Stimulated activated CD4-positive, alpha-beta T cell treated with anti-CD3 and anti-CD28 coated beads, Interleukin-15, amount 100 ng/mL, for 48 hours (primary cell): ENCODE measurements around the gene GDPD5.

ENCODE experiments used
- DNase-seq, 2 donors: peaks; one replicate each; pipeline ENCODE4 v3.0.0-alpha.2; 2020; ENCODE audit warnings: low read depth in 2 of 2

GDPD5 gene

GRCh38 chr11:75449776-75450175, 76.0 kb downstream of the GDPD5 start:
- no peak for DNase-seq

DNA sequence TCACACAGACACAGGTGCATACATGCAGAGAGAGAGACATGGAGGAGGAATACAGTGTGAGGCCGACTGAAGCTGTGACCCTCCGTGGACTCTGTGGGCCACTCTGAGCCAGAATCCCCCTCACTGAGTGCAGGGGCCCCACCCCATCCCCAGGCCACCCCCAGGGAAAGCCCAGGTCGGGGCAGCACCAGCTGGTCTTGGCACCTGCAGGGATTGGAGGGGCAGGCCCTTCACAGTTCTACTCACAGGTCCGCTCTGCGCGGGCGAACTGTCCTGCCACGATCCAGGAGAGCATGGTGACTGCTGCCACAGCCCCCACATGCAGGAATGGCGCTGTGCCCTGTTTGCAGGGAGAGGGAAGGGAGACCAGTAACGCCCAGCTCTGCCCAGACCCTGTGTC, 76.5 kb downstream of the GDPD5 start:
- no peak for DNase-seq

DNA sequence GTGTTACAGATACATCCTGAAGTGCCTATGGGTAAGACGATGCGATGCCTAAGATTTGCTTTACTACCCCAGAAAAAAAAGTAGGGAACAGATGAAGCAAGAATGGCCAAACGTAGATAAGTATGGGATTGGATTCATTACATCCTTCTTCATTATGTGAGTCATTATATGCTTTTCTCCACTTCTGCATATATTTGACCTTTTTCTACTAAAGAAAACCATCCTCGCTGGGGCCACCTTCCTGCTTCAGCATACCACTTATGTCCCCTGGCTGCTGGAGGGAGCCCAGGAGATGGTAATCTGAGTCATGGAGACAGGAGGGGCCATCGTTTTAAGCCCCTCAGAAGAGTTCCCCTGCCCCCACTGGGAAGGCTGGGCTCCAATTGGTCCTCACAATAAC, 78.3 kb downstream of the GDPD5 start:
- no peak for DNase-seq

- DNase-seq: peak; percentile 36 to 66
These were observed 80.3 kb downstream of the GDPD5 start for GRCh38 chr11:75445315-75445953.

GRCh38 chr11:75443043-75443442, 82.7 kb downstream of the GDPD5 start:
- DNase-seq: no peak

- DNase-seq: no peak
These were observed 83.4 kb downstream of the GDPD5 start for GRCh38 chr11:75442161-75442885.

GRCh38 chr11:75441804-75442132, 84.0 kb downstream of the GDPD5 start:
- DNase-seq: no peak

DNA sequence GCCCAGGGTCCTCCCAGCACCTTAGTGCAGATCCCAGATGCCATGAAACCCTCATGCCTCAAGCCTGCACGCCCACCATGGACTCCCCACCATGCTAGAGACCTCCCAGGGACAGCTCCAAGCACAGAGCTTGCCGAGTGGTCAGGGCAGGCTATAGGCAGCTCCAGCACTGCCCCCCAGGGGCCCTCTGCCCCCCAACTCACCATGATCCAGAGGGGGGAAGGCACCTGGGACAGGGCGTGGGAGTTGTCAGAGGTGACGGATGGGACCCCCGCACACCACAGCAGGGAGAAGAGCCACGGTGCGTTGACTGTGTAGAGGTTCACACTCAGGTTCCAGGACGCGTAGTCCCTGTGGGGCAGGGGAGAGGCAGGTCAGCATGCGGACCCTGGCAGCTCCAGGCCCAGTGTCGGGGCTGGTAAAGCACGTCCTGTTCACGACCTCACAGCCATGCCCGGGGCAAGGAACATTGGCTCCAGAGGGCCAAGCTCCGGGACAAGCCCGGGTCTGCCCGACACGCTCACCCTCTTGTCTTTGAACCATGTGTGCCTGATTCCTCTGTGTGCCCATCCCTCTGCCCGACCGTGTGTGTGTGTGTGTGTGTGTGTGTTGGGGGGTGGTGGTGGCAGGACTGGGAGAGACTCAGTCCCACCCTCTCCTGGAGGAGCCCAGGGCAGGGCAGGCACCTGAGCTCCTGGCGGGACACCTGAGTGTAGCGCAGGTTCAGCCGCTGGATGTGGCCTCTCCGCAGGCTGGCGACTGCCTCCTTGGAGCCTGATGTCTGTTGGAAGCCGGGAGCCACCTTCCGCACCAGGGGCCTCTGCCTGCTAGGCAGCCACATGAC, 84.6 kb downstream of the GDPD5 start:
- no peak for DNase-seq

GRCh38 chr11:75439495-75440120, 86.1 kb downstream of the GDPD5 start:
- no peak for DNase-seq

DNA sequence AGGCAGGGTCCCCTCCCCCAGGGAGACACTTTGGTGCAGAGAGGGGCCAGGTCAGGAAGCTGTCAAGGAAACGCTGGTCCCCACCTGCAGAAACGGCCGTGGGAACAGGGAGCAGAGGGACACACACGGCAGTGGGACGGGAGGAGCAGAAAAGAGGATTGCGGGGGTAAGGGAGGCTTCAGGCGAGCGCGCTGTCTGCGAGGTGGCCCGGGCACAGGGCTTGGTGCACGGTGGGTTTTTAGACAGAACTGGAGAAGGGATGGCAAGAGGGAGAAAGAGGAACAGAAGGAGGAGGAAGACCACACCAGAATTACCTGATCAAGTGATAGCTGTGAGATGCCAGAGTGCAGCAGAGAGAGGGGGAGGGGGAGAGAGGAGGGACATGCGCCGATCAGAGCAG, 86.7 kb downstream of the GDPD5 start:
- no peak for DNase-seq

- DNase-seq: no peak
These were observed 87.6 kb downstream of the GDPD5 start for GRCh38 chr11:75437966-75438659.

GRCh38 chr11:75436806-75437205, 88.9 kb downstream of the GDPD5 start:
- no peak for DNase-seq

DNA sequence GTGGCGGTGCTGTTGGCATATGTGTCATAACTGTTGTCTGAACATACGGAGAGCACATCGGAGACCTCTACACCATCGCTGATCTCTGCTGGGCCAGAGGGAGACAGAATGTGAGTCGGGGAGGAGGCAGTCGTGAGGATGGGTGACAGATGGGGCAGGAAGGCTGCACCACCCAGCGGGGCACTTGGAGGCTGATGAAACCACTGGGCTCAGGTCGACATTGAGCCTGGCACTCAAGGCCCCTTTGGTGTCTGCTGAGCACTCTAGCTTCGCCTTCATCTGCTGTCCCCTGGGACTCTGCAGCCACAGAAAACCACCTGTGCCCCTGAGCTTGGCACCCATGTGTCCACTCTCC, 90.2 kb downstream of the GDPD5 start:
- DNase-seq: no peak

GRCh38 chr11:75434886-75435570, 90.7 kb downstream of the GDPD5 start:
- no peak for DNase-seq

GRCh38 chr11:75434051-75434450, 91.7 kb downstream of the GDPD5 start:
- no peak for DNase-seq

- DNase-seq: no peak
These were observed 92.3 kb downstream of the GDPD5 start for GRCh38 chr11:75433443-75433842.

DNA sequence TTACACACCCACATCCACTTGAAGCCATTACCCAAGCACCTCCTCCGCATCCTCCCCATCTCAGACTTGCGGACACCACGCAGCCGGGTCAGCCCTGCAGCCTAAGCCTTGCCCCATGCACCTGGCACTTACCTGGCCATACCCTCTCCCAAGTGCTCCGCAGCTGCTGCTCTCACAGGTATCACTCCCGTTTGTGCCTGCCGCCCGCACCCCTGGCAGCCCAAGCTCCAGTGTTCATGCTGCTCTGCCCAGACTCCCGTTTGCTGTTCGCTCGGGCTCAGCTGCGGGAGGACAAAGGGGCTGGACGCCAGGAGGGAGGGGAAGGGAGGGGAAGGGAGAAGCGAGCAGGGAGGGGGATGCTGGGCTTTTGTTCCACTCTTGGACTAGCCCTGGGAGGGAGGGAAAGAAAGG, 92.8 kb downstream of the GDPD5 start, which contains the start of gene KLHL35:
KLHL35 (minus strand) TSS at position 293 of the 411 bp plus-strand sequence. CDS start 2,574 bp downstream, outside the sequence.
- no peak for DNase-seq

DNA sequence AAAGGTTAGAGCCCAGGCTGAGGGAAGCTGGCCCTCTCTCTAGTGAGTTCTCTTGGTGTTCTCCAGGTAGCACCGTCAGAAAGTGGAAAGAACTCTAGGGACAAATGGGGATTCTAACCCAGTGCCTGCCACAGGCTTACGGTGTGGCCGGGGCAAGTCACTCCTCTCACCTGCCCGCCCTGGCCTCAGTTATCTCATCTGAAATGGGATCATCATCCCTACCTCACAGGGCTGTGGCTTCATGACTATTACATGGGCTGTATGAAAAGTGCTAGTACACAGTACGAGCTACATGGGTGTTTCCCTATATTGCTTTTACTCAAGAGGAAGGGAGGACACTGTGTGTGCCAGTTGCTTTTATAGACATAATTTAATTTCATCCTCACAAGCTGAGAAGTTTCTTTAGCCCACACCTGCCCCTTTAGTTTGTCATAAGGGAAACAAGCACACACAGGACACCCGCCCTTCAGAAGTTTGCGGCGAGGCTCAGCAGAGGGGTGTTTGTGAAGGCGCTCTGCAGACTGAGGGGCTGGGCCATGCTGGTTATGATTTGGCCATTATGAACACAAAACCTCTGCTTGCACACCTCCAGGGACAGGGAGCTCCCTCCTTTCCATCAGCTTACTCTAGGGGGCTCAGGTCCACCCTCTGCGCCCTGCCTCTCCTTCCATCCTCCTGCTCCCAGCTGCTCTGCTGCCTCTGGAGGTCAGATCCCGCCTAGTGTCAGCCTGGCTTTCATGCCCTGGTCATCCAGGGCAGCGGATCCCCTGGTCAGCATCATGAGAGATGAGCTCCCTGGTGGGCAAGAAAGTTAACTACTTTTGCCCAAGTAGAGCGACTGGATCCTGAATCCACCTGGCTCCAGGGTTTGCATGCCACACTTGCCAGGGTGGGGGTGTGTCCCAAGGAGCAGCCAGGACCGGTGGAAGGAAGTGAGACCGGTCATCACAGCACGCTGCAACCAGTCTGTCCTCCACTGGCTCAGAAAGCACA, 93.9 kb downstream of the GDPD5 start:
- DNase-seq: no peak

GRCh38 chr11:75430714-75431532, 94.8 kb downstream of the GDPD5 start:
- no peak for DNase-seq
